ENCODE data around the gene USP35.
"Not testable (repeated sequence)": the region's sequence is repeated elsewhere in the genome, so short reads cannot be mapped to it uniquely, and the experiment has no call there.

The USP35 gene

GRCh38 chr11:78216021-78216420 is 27.3 kb downstream of the USP35 start:
- DNase-seq (ENCODE audit: low read depth in 2 of 2) = no peak

- no peak for DNase-seq (ENCODE audit: low read depth in 2 of 2)
Observed at GRCh38 chr11:78216571-78217287, 28.0 kb downstream of the USP35 start.

- DNase-seq (ENCODE audit: low read depth in 2 of 2) = no peak
Observed at GRCh38 chr11:78217650-78218541, 29.2 kb downstream of the USP35 start.

GRCh38 chr11:78218707-78219492 is 30.2 kb downstream of the USP35 start:
- no peak for DNase-seq (ENCODE audit: low read depth in 2 of 2)

GRCh38 chr11:78219493-78220217 is 30.9 kb downstream of the USP35 start:
- DNase-seq (ENCODE audit: low read depth in 2 of 2) = no peak

GRCh38 chr11:78220218-78221157 is 31.8 kb downstream of the USP35 start:
- no peak for DNase-seq (ENCODE audit: low read depth in 2 of 2)

GRCh38 chr11:78221396-78222315 is 32.9 kb downstream of the USP35 start:
- DNase-seq (ENCODE audit: low read depth in 2 of 2) = no peak

- not testable (repeated sequence) for DNase-seq (ENCODE audit: low read depth in 2 of 2)
Observed at GRCh38 chr11:78222726-78223125, 34.0 kb downstream of the USP35 start.

- no peak for DNase-seq (ENCODE audit: low read depth in 2 of 2)
Observed at GRCh38 chr11:78223320-78223954, 34.7 kb downstream of the USP35 start.

- no peak for DNase-seq (ENCODE audit: low read depth in 2 of 2)
Observed at GRCh38 chr11:78224506-78224905, 35.8 kb downstream of the USP35 start.

- DNase-seq (ENCODE audit: low read depth in 2 of 2) = no peak
Observed at GRCh38 chr11:78224906-78225420, 36.2 kb downstream of the USP35 start.

- DNase-seq (ENCODE audit: low read depth in 2 of 2) = no peak
Observed at GRCh38 chr11:78226684-78227680, 38.3 kb downstream of the USP35 start.

- no peak for DNase-seq (ENCODE audit: low read depth in 2 of 2)
Observed at GRCh38 chr11:78227921-78228320, 39.2 kb downstream of the USP35 start.

- peak in 1 of 2 donors; percentile 3 for DNase-seq (ENCODE audit: low read depth in 2 of 2)
Observed at GRCh38 chr11:78228467-78228866, 39.7 kb downstream of the USP35 start.

GRCh38 chr11:78229106-78229505 is 40.4 kb downstream of the USP35 start:
- DNase-seq (ENCODE audit: low read depth in 2 of 2) = no peak

GRCh38 chr11:78230161-78230877 is 41.6 kb downstream of the USP35 start:
- no peak for DNase-seq (ENCODE audit: low read depth in 2 of 2)
